ENCODE data around the gene GTPBP1.

GRCh38 chr22:38751066-38751421 is 45.3 kb downstream of the GTPBP1 start:
- TF ChIP-seq POLR2A (IDR thresholded peaks at IDR 0.05; ENCODE audit: low read depth, low read length), result no peak
- no peak for TF ChIP-seq CTCF (conservative IDR thresholded peaks at IDR 0.05; ENCODE audit: low read depth, low read length)
- TF ChIP-seq RFX5 (IDR thresholded peaks at IDR 0.05; ENCODE audit: low read depth, low read length), result no peak
- TF ChIP-seq BHLHE40 (IDR thresholded peaks at IDR 0.05; ENCODE audit: low read depth, low read length), result no peak
- no peak for TF ChIP-seq MAZ (IDR thresholded peaks at IDR 0.05; ENCODE audit: borderline replicate concordance, low read depth, low read length)
- TF ChIP-seq FOS (IDR thresholded peaks at IDR 0.05; ENCODE audit: low read depth, low read length), result no peak
- no peak for TF ChIP-seq USF2 (IDR thresholded peaks at IDR 0.05; ENCODE audit: low read depth, low read length)
- no peak for TF ChIP-seq CHD1 (IDR thresholded peaks at IDR 0.05; ENCODE audit: low read depth, low read length)
- no peak for TF ChIP-seq RCOR1 (IDR thresholded peaks at IDR 0.05; ENCODE audit: insufficient replicate concordance, low read length)
- TF ChIP-seq CEBPB (IDR thresholded peaks at IDR 0.05; ENCODE audit: low read depth, low read length), result no peak
- no peak for TF ChIP-seq ELK1 (IDR thresholded peaks at IDR 0.05; ENCODE audit: borderline replicate concordance, low read depth, low read length)
- no peak for TF ChIP-seq MXI1 (IDR thresholded peaks at IDR 0.05; ENCODE audit: borderline replicate concordance, low read depth, low read length)
- TF ChIP-seq RAD21 (IDR thresholded peaks at IDR 0.05; ENCODE audit: low read length), result no peak
- TF ChIP-seq MAFK (IDR thresholded peaks at IDR 0.05; ENCODE audit: low read depth, low read length), result no peak

Measured in IMR-90 (cell line).